GM19238 (cell line): Measurements from ENCODE around the gene DYNC1I1.

Experiments used
- DNase-seq: peaks from one replicate; pipeline ENCODE4 v3.0.0; 2011; ENCODE audit warnings: low spot score; ENCODE audit not compliant: insufficient read length

Gene DYNC1I1

GRCh38 chr7:95788884-95789283, 16.5 kb downstream of the DYNC1I1 start:
- no peak for DNase-seq

- DNase-seq, result no peak
Observed at GRCh38 chr7:95793658-95794057, 21.3 kb downstream of the DYNC1I1 start.

- DNase-seq, result no peak
Observed at GRCh38 chr7:95794917-95795515, 22.7 kb downstream of the DYNC1I1 start.

- DNase-seq, result no peak
Observed at GRCh38 chr7:95796617-95797016, 24.3 kb downstream of the DYNC1I1 start.

GRCh38 chr7:95798401-95798930, 26.1 kb downstream of the DYNC1I1 start:
- no peak for DNase-seq

- DNase-seq, result no peak
Observed at GRCh38 chr7:95800787-95801186, 28.4 kb downstream of the DYNC1I1 start.

GRCh38 chr7:95802270-95802669, 29.9 kb downstream of the DYNC1I1 start:
- no peak for DNase-seq

- DNase-seq, result no peak
Observed at GRCh38 chr7:95804052-95804451, 31.7 kb downstream of the DYNC1I1 start.

GRCh38 chr7:95805909-95806308, 33.6 kb downstream of the DYNC1I1 start:
- DNase-seq, result no peak

GRCh38 chr7:95808396-95808795, 36.0 kb downstream of the DYNC1I1 start:
- no peak for DNase-seq

GRCh38 chr7:95811846-95812445, 39.6 kb downstream of the DYNC1I1 start:
- no peak for DNase-seq

- no peak for DNase-seq
Observed at GRCh38 chr7:95814721-95815120, 42.4 kb downstream of the DYNC1I1 start.

GRCh38 chr7:95817866-95818640, 45.7 kb downstream of the DYNC1I1 start:
- DNase-seq, result no peak

GRCh38 chr7:95820778-95821177, 48.4 kb downstream of the DYNC1I1 start:
- DNase-seq, result no peak

GRCh38 chr7:95822717-95823116, 50.4 kb downstream of the DYNC1I1 start:
- DNase-seq, result no peak

- DNase-seq, result no peak
Observed at GRCh38 chr7:95824616-95825015, 52.3 kb downstream of the DYNC1I1 start.

GRCh38 chr7:95828824-95829790, 56.8 kb downstream of the DYNC1I1 start:
- no peak for DNase-seq

- DNase-seq, result peak; percentile 1
Observed at GRCh38 chr7:95840953-95841950, 68.9 kb downstream of the DYNC1I1 start.

GRCh38 chr7:95843286-95843685, 70.9 kb downstream of the DYNC1I1 start:
- DNase-seq, result no peak

- DNase-seq, result no peak
Observed at GRCh38 chr7:95845007-95845406, 72.7 kb downstream of the DYNC1I1 start.
